Neural cell (in vitro differentiated cells): ENCODE data around the gene PDHB. TPM values are rescaled to one million over a fixed set of nuclear protein-coding genes. Genes with fewer than 3 reads are reported as not detected.

Experiments used
- H2AFZ ChIP-seq: fragments of 200-600, 300-800 bp; sonication (generic), shearing (Covaris generic); 2 replicates; pipeline ENCODE4 v1.6.0; 2014; ENCODE audit warnings: low read depth, mild to moderate bottlenecking, antibody characterized with exemption, low read length, moderate library complexity
- H3F3A ChIP-seq: fragments of 200-600 bp; shearing (Covaris generic); 2 replicates; pipeline ENCODE4 v1.6.1; 2016; ENCODE audit warnings: mild to moderate bottlenecking, moderate library complexity, mixed read lengths, antibody characterized with exemption, low read length; ENCODE audit not compliant: insufficient read depth, poor library complexity, severe bottlenecking
- H3K27ac ChIP-seq: fragments of 200-600, 300-800 bp; sonication (generic), shearing (Covaris generic); 2 replicates; pipeline ENCODE4 v1.5.1; 2014; ENCODE audit warnings: mild to moderate bottlenecking, low read length, moderate library complexity
- H3K27me3 ChIP-seq: fragments of 300-800, 200-600 bp; sonication (generic), shearing (Covaris generic); 2 replicates; pipeline ENCODE4 v1.6.0; 2014; ENCODE audit warnings: mild to moderate bottlenecking, low read depth, low read length, moderate library complexity; ENCODE audit not compliant: insufficient read depth
- H3K36me3 ChIP-seq: fragments of 300-800, 200-600 bp; sonication (generic), shearing (Covaris generic); 2 replicates; pipeline ENCODE4 v1.5.1; 2014; ENCODE audit warnings: mild to moderate bottlenecking, antibody characterized with exemption, low read length, moderate library complexity; ENCODE audit not compliant: insufficient read depth
- H3K4me2 ChIP-seq: fragments of 300-800, 200-600 bp; sonication (generic), shearing (Covaris generic); 2 replicates; pipeline ENCODE4 v1.6.0; 2014; ENCODE audit warnings: mild to moderate bottlenecking, low read length
- H3K4me3 ChIP-seq: fragments of 300-800, 200-600 bp; sonication (generic), shearing (Covaris generic); 2 replicates; pipeline ENCODE4 v1.5.1; 2014; ENCODE audit warnings: mild to moderate bottlenecking, low read length, moderate library complexity
- H3K79me2 ChIP-seq: fragments of 200-600 bp; shearing (Covaris generic); replicated peaks from 2 replicates; pipeline ENCODE4 v1.6.0; 2014; ENCODE audit warnings: mild to moderate bottlenecking, low read length, moderate library complexity; ENCODE audit not compliant: insufficient read depth
- H3K9ac ChIP-seq: fragments of 300-800, 200-600 bp; sonication (generic), shearing (Covaris generic); 2 replicates; pipeline ENCODE4 v1.6.1; 2016; ENCODE audit warnings: mild to moderate bottlenecking, low read length, mixed read lengths
- H3K9me2 ChIP-seq: fragments of 200-600 bp; shearing (Covaris generic); 2 replicates; pipeline ENCODE4 v1.6.1; 2016; ENCODE audit warnings: mild to moderate bottlenecking, low read length, mixed read lengths; ENCODE audit not compliant: insufficient read depth
- H3K9me3 ChIP-seq: fragments of 200-600, 300-800 bp; sonication (generic), shearing (Covaris generic); 2 replicates; pipeline ENCODE4 v1.6.1; 2016; ENCODE audit warnings: mild to moderate bottlenecking, mixed run types, low read length, moderate library complexity, mixed read lengths
- H4K20me1 ChIP-seq: fragments of 200-600 bp; shearing (Covaris generic); 2 replicates; pipeline ENCODE4 v1.6.1; 2016; ENCODE audit warnings: mild to moderate bottlenecking, mixed run types; ENCODE audit not compliant: insufficient read depth
- EP300 ChIP-seq: fragments of 450-650 bp; conservative IDR thresholded peaks from 2 replicates; pipeline ENCODE4 v1.6.1; 2014; ENCODE audit warnings: antibody characterized with exemption, mild to moderate bottlenecking, moderate library complexity; ENCODE audit not compliant: poor library complexity, severe bottlenecking
- EZH2 ChIP-seq: fragments of 200-600, 300-800 bp; shearing (Covaris generic), sonication (generic); IDR thresholded peaks from 2 replicates; pipeline ENCODE4 v1.6.1; 2014; ENCODE audit warnings: antibody characterized with exemption, low read length, borderline replicate concordance, mild to moderate bottlenecking; ENCODE audit not compliant: insufficient read depth, poor library complexity, severe bottlenecking
- MXI1 ChIP-seq: fragments of 450-650 bp; conservative IDR thresholded peaks from 2 replicates; pipeline ENCODE4 v1.6.1; 2014; ENCODE audit warnings: antibody characterized with exemption, mild to moderate bottlenecking; ENCODE audit not compliant: poor library complexity, severe bottlenecking
- POLR2AphosphoS5 ChIP-seq: IDR thresholded peaks from 2 replicates; pipeline ENCODE4 v1.6.1; 2012
- RAD21 ChIP-seq: fragments of 450-650 bp; conservative IDR thresholded peaks from 2 replicates; pipeline ENCODE4 v1.6.1; 2014; ENCODE audit warnings: antibody characterized with exemption, mild to moderate bottlenecking, moderate library complexity
- REST ChIP-seq: IDR thresholded peaks from 2 replicates; pipeline ENCODE4 v1.6.1; 2012; ENCODE audit warnings: borderline replicate concordance
- TAF1 ChIP-seq: IDR thresholded peaks from 2 replicates; pipeline ENCODE4 v1.6.1; 2012; ENCODE audit warnings: low read depth
- polyA plus RNA-seq: library from polyadenylated mRNA; depleted of rRNA; stranded (reverse); fragments of >200 nt; gene quantifications from 2 replicates; pipeline ENCODE4 v1.2.3, GENCODE V29; 2014
- TF ChIP-seq, protein P1 (sequence below): fragments of 450-650 bp; IDR thresholded peaks from 2 replicates; pipeline ENCODE4 v1.5.1; 2014; ENCODE audit warnings: antibody characterized with exemption, mild to moderate bottlenecking, moderate library complexity; ENCODE audit not compliant: poor library complexity, severe bottlenecking

Gene PDHB
- polyA plus RNA-seq, 1 donor from 2014 or later, result 154 TPM

- no peak overlapping the region for H3K9ac ChIP-seq
- TF ChIP-seq POLR2AphosphoS5 (no peak), MXI1 (no peak), EZH2 (no peak), REST (no peak), EP300 (no peak), TAF1 (no peak), RAD21 (no peak)
- TF ChIP-seq, protein P1, sequence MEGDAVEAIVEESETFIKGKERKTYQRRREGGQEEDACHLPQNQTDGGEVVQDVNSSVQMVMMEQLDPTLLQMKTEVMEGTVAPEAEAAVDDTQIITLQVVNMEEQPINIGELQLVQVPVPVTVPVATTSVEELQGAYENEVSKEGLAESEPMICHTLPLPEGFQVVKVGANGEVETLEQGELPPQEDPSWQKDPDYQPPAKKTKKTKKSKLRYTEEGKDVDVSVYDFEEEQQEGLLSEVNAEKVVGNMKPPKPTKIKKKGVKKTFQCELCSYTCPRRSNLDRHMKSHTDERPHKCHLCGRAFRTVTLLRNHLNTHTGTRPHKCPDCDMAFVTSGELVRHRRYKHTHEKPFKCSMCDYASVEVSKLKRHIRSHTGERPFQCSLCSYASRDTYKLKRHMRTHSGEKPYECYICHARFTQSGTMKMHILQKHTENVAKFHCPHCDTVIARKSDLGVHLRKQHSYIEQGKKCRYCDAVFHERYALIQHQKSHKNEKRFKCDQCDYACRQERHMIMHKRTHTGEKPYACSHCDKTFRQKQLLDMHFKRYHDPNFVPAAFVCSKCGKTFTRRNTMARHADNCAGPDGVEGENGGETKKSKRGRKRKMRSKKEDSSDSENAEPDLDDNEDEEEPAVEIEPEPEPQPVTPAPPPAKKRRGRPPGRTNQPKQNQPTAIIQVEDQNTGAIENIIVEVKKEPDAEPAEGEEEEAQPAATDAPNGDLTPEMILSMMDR, result no peak
These were observed 55.9 kb downstream of the PDHB start for GRCh38 chr3:58377750-58378149.

More at GRCh38 chr3:58377750-58378149, 55.9 kb downstream of the PDHB start:
- no peaks in the 10 kb centered on the region for H4K20me1 ChIP-seq
- no peak overlapping the region for H3K4me2 ChIP-seq
- H2AFZ ChIP-seq, result no peak overlapping the region
- no peak overlapping the region for H3K27ac ChIP-seq
- H3K9me2 ChIP-seq, result no peaks in the 10 kb centered on the region
- no peaks in the 10 kb centered on the region for H3F3A ChIP-seq
- H3K27me3 ChIP-seq, result no peaks in the 10 kb centered on the region
- H3K4me3 ChIP-seq, result no peak overlapping the region
- no peaks in the 10 kb centered on the region for H3K79me2 ChIP-seq
- H3K9me3 ChIP-seq, result no peaks in the 10 kb centered on the region
- no peaks in the 10 kb centered on the region for H3K36me3 ChIP-seq

Other genes with a start within 250 kb of the PDHB start
- gene DNASE1L3, start 222.9 kb downstream of the PDHB start, polyA plus RNA-seq, result not detected in 2 replicates
- 34.0 and 38.9 TPM in 2 replicates for gene ABHD6, start 196.0 kb downstream of the PDHB start, polyA plus RNA-seq
- gene RPP14, start 127.6 kb downstream of the PDHB start, polyA plus RNA-seq, result 12.8 and 13.0 TPM in 2 replicates
- gene HTD2, start 127.3 kb downstream of the PDHB start, polyA plus RNA-seq, result 19.0 and 23.2 TPM in 2 replicates
- gene PXK, start 100.9 kb downstream of the PDHB start, polyA plus RNA-seq, result 37.7 and 40.4 TPM in 2 replicates
- 64.0 and 68.5 TPM in 2 replicates for gene KCTD6, start 58.3 kb upstream of the PDHB start, polyA plus RNA-seq
- gene ACOX2, start 103.4 kb upstream of the PDHB start, polyA plus RNA-seq, result not detected in 2 replicates
- 0.16 and 0.34 TPM in 2 replicates for gene FAM107A, start 143.6 kb upstream of the PDHB start, polyA plus RNA-seq
- gene FAM3D, start 232.9 kb upstream of the PDHB start, polyA plus RNA-seq, result not detected in 2 replicates